ENCODE results near the gene EXD3.
A peak's percentile ranks its signal among the peaks of the same experiment; 100 is the strongest.

Gene EXD3

DNA sequence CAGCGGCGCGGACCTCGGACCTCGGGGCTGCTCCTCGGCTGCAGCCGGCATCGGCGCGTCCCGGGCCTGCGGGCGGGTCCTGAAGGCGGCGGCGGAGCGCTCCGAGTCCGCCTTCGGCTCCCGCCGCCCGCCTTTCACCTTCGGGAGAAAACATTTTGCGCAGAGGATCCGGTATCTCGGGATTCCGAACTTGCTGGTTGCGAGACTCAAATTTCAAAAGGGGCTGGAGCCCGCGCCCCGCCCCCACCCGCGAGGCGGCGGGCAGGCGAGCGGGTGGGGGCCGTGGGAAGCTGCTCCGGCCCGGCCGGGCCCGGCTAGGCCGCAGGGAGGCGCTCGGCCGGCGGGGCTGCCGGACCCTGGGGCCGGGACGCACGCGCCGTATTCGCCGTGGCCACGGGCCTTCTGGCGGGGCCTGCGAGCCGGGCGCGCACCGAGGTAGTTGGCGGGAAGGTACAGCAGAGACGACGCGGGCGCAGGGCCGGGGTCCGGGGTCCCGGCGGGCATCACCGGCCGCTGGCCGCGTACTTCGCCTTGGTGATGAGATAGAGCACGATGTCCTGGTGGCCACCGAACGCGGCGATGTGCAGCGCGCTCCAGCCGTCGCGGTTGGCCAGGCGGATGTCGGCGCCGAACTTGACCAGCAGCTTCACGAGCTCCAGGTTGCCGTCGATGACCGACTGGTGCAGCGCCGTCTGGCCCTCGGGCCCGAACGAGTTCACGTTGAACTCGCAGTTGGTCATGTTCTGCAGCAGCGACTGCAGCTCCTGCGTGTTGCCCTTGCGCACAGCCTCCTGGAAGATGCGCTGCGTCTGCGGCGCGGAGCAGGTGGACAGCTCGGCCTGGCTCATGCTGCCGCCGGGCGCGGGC lies 121.6 kb downstream of the EXD3 start:
- no peak for DNase-seq

DNA sequence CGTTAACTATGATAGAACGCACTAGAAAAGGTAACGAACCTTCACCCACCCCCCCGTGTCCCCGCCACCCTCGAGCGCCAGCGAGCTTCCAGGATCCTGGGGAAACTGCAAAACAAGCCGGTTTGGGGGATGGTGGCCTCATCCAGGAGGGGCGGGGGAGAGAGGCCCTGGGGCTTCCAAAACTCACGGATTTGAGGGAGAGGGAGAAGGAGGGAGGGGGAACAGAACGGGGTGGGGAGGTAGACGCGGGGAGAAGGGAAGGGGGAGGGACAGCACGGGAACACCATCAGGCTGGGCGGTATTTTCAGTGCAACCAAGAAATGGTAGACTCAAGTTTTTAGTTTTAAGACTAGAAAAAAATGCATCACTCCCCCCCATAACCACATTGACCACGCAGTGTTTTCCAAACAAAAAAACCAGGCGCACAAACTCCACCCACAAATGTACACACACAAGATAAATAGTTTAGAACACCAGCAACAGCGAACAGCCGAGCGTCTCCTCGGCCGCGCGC lies 122.3 kb downstream of the EXD3 start:
- no peak for DNase-seq

DNA sequence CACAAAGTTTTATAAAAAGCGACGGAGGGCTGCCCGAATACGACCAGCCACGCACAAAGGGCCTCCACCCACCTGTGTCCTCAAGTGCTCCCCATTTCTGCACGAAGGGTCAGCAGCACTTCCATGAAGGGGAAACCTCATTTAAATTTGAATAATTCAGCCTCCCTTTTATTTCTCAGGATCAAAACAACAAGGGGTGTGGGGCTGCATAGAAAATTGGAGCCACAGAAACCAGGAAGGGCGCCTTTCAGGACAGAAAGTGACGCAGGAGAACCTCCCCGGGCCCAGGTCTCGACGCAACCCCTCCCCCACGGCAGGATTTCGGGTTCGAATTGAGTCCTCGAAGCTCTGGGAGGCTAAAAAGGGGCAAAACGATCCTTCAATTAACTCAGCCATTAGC lies 123.0 kb downstream of the EXD3 start:
- no peak for DNase-seq

DNA sequence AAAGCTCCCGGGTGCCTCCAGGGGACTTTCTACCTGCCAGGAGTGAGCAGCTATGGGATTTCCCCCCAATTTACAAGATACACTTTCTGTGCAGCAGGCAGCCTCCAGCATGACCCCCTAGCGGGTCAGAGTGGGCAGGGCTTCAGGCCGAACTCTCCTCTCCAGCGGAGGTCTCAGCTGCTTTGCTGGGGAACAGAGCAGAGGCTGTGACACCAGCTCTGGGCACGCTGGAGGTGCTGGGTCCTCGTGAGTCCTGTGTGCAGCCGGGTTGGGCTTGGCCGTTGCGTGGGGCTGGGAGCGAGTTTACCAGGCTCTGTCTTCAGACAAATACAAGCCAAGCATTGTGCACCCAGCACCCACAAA lies 123.8 kb downstream of the EXD3 start:
- DNase-seq = no peak

DNA sequence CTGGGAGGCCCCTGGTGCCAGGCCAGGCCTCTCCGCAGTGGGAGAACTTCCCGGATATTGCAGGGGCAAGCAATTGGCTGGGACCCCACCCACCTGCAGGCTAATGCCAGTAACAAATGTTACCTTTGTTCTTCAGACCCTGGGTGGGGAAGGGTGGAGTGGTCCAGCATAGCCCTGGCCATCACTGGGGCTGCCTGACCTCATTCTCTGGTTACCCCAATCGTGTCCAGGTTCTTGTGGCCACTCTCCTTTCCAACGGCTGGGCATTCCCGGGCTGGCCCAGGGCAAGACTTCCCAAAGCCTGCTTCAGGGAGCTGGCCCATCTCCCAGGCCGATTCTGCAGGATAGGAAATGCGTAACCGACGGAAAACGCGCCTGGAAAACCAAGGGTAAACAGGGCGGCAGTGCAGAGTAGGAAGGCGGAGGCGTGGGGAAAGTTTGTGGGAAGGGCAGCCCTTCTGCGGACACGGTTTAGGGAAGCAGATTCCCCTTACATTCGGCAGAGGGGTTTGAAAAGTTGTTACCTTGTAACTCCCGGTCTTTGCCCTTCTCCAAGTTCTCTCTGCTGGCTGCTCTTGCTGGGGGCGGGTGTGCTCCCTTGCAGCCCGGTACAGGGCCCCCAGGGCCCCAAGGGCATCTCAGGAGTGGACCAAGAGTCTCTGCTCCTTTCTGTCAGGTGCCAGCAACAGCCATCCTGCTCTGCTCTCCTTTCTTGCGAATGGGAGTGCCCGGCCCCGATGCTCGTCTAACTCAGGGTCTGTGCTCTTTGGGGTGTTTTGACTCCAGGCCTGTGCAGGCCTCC lies 124.4 kb downstream of the EXD3 start:
- DNase-seq = no peak

DNA sequence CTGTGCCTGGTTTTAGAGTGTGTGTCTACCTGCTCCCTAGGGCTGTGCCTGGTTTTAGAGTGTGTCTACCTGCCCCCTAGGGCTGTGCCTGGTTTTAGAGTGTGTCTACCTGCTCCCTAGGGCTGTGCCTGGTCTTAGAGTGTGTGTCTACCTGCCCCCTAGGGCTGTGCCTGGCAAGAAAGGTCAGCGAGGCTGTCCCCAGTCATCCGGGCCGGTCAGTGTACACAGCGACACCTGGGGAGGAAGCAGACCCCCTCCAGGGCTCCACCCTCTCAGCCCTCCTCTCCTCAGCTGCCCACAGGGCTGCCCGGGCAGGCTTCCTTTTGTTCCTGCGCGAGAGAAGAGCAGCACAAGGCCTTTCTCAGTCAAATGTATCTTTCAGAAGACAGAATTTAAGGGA lies 125.0 kb downstream of the EXD3 start:
- DNase-seq = no peak

DNA sequence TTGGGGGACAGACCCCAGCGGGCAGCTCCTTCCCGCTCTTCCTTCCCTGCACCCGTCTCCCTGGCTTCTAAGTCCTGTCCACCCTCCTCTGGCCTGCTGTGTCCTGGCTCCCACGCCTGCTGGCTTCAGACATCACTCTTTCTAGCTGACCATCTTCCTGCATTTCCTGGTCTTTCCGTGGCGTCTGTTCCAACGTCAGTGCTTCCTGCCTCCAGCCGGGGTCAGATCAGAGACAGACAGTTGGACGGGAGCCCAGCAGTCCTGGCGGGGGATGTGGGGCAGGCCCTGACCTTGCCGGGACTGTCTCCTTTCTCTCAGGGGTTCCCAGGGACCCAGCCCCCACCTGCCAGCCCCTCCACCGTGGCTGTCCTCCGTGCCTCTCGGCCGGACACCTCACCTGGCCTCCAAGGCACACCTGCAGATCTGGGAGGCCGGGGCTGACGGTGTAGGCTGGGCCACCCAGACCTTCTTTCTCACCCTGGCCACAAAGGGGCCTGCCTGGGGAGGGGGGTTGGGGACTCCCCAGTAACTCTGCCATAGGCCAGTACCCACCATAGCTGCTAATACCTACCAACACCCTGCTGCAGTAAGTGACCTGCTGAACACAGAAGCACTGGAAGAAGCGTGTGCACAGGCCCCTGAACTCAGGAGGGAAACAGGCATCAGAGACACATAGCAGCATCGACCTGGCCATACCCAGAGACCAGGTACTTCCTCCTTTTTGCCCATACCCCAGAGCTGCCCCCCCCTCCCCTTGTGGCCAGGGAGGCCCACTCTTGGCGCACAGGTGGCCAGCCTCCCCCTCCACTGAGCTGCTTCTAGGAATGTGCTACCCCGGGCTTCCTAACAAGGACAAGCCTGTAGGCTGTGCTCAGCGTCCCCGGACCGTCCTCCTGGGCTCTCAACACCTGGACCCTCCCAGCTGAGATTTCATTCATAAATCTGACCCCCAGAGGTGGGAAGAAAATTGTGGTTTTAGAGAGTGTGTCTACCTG lies 126.0 kb downstream of the EXD3 start:
- no peak for DNase-seq

DNA sequence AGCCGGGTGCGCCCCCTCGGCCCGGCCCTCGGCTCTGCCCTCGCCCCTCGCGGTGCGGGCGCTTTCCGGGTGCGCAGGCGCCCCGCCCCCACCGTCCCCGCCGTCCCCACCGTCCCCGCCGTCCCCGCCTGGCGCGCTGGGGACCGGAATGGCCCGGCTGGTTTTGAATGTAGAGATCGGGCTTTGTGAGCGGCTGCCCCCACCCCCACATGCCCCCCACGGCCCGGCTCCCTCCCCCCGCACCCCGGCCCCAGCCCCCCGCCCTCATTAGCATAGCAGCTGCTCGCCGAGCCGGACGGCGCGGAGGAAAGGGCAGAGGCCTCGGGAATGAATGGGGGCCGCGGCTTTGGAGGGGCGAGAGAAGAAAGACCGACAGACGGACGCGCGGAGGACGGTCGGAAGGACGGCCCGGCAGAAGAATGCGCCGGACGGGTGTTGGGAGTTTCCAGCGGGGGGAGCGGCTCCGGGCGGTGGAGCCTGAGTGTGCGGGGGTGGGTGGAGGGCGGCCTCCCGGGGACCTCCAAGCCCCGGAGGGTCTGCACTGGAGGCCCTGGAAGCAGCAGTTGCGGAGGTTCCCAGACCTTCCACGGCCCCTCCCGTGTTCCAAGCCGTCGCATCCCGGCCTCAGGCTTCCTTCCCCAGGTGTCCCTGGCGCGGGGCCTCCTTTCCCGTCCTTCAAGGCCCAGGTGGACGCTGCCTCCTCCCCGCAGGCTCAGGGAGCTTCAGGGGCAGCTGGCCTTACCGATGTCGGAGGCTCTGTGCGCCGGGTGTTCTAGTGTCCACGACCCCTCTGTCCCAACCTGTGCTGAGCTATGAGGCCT lies 126.9 kb downstream of the EXD3 start:
- no peak for DNase-seq

DNA sequence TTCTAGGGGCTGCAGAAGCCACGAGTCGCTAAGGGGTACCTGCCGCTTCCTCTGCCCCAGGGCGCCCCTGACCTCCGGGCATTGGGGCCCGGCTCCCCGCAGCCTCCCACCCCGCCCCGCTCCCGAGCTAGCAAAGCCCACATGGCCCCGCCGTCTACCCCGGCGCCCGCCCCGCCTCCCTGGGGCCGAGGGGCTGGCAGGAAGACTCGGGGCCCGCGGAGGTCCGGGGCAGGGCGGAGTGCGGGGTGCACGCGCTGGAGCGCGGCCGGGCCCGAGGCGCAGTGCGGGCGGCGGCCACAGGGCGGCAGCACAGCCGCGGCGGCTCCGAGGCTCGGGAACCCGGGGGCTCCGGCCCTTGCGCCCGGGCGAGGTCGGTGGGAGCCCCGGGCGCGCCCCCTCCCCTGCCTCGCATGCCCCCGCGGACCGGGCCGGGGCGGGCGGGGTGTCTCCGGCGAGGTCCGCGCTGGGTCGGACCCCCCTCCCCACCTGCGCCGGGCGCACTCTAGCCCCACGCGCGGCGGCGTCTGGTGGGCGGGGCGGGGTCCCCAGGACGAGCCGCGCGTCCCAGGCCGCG lies 127.6 kb downstream of the EXD3 start:
- DNase-seq = no peak

DNA sequence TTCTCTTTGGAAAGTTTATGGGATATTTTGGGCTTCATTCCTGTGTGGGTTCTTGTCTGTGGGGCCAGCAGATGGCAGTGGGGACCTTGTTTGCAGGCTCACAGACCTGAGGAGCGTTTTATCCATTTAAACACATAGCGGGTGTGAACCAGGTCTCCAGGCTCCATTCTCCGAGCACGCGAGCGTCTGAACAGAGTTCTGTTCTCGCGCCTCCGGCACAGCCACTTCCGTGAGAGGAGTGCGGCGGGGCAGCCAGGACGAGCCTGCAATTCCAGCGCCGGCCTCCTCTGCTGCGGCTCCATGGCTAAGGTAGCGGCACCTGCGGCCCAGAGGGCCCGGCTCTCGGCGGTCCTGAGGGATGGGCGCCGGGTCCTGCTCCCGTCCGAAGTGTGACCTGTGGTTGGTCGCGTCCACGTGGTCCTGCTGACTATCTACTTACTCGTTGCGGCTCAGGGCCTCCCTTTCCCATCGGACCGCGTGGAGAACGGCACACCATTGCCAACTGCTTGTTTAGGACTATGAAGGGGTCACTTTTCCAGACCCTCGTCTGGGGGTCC lies 128.2 kb downstream of the EXD3 start:
- no peak for DNase-seq

DNA sequence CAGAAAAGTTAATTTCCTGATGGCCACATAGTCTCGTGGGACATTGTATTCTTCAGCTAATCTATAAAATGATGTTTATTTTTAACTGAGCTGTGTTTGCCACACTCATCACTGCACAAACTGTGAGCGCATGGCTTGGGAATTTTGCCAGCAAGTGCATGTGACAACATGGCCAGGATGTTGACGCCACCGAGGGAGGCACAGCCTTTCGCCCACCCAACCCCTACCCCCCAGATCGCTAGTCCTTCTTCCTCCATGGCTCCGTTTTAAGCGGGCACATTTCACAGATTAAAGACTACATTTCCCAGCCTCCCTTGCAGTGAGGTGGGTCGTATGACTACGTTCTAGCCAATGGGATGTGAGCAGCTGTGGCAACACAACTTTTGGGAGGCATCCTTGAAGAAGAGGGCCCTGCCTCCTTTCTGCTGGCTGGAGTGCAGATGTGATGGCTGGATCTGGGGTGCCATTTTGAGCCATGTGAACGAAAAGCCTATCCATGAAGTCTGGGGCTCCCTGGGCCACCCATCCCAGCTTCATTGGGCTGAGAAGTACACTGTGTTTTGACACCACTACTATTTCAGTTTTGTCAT lies 128.8 kb downstream of the EXD3 start:
- DNase-seq = no peak

DNA sequence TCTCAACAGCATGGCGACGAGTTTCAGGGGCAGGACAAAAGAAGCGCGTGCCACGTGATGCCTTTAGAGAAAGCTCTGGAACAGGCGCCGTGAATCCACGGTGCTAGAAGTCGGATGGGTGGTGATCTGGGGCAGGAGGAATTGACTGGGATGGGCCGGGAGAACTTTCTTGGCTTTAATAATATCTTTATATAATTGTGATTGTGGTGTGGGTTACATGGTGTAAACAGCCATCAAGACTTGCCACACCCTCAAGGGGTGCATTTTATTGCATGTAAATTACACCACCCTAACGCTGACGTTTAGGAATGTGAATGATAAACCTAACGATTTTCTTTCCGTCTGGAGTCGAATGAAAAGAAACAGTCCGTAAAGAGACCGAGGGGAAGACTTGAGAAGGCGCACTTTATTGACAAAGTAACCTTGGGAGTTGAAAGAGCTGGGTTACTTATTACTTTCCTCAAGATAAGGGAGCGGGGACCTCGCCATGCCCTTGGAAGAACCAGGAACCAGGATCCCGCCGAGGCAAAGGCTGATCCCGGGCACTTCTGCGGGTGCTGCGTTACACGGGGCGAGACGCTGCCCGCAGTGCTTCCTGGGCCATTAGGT lies 129.4 kb downstream of the EXD3 start:
- no peak for DNase-seq

DNA sequence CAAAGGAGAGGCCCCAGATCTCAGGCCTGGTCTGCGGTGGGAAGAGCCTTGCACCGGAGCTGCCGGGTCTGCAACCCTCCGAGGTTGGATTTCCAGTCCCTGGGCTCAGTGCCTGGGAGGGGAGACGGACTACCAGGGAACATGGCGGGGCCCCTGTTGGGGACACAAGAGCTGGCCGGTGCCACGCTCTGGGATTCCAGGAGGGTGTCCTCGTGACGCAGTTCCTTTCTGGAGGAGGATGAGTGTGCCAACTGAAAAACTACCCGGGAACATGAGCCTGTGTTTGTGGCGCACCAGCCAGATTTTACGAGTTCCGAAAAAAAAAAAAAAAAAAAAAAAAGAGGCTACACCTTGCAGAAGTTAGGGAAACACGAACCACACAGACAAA lies 129.9 kb downstream of the EXD3 start:
- DNase-seq = no peak

DNA sequence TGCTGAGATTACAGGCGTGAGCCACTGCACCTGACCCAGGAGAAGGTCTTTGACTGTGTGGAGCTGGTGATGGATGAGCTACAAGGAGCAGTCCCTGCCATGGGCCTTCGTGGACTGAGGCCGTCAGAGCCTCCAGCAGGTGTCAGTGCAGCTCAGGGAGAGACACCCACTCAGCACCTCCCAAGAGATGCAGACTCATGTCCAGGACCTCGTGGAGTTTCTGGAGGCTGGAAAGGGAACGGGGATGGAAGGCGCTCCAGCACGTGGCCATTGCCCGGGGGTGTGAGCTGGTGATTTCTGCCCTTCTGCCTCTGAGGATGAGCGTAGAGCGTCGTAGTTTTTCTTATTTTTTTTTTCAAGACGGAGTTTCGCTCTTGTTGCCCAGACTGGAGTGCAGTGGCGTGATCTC lies 136.0 kb downstream of the EXD3 start:
- DNase-seq = peak in 1 of 2 donors; percentile 17

DNA sequence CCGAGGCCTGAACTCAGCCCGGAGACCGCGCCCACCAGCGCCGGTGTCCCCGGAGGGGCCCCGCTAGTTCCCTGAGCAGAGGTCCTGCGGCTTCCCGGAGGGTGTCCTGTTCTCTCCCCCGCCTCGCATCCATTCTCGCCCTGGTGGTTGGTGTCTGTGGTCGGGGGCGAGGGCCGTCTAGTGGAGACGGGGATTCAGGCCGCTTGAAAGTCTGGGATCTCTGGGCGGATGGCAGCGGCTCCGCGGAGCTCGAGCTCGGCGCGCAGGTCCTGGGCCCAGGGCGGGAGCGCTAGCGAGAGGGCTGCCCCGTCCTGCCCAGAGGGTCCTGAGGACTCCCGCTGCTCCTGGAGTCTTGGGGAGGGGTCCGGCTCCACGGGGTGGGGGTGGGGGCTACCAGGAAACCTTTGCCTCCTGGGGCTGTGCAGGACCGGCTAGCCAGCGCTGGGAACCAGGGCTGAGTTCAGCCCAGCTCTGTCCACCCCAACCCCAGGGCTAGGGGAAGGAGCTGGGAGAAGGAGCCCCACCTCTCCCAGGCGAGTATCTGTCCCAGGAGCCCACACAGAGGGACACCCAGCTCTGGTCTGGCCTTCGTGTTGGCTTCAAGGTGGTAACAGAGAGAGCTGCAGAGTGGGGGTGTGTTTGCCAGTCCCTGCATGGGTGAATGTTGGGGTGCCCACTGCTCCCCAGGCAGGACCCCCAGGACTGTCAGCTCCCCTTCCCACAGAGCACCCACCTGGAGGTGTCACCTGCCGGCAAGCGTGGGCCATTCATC lies 141.4 kb downstream of the EXD3 start:
- no peak for DNase-seq

DNA sequence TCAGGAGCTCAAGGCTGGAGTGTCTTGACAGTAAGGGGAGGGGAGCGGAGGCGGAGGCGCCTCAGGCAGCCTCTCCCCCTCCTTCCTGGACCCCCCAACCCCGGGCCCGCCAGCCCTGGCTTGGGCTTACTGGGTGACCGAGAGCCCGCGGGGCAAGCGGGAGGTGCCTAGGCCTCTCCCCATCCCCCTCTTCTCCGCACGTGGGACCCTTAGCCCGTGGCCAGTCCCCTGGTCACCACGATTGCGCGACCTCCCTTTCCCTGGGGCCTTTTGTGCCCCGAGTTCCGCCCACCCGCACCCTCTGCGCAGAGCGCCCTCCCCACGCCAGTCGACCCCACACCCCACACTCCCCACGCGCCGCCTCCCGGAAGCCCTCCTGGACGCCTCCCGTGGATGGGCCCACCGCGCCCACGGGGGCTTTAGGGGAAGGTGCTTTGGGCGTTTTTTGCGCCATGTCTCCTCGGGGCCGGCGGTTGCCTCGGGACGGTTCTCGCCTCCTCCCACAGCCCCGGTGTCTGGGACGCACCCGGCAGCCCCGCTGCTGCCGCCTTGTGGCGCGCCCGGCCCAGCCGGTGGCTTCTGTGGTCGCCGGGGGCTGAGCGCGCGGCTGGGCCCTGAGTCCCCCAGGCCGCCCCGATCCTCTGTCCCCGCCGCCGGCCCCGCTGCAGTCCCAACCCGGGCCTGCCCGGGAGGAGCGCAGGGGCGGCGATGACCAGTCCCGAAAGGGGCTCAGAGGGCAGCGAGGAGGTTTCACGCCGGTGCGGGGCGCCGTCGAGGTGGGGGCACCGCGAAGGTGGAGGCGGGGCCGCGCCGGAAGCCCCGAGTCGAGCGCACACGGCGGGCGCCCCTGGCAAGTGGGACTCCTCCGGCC lies 142.3 kb downstream of the EXD3 start:
- no peak for DNase-seq

DNA sequence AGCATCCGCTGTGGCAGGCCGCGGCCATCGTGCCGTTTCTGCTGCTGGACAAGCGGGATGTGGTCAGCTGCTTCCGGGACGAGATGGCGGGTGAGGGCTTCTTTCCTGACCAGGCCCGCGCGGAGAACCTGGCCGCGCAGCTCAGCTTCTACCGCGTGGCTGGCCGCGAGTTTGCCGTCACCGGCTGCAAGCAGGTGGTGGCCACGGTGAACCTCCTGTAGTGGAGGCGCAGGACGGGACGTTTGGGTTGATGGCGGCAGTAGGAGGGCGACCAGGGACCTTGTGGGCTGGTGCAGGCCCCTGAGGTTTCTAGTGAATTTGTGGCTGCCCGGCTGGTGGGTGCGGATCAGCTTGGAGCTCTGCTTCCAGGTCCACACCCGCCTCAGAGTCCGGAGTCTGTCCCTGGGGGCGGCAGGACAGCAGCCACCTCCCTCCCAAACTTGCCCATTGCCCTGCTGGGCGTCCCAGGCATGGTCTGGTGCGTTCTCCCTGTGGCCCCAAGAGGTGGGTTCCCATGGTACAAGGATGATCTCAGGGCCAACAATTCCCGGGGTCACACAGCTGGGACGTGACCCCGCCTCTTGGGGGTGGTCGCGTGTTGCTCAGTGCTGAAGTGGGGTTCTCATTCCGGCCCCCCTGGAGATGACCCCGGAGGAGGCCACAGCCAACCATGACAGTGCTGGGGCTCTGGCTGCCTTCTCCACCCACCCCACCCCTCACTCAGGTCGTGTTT lies 143.1 kb downstream of the EXD3 start:
- DNase-seq = no peak

Measured in bone marrow (tissue), 2 donors.